Stimulated activated naive CD8-positive, alpha-beta T cell treated with anti-CD3 and anti-CD28 coated beads, Interleukin-15, Interleukin-2, amounts not matched to agents 100 ng/mL and 50 ng/mL, for 24 hours (primary cell): ENCODE data around the gene NLGN4Y.
"Not testable (repeated sequence)": the region's sequence is repeated elsewhere in the genome, so short reads cannot be mapped to it uniquely, and the experiment has no call there.

ENCODE experiments used
- H3K27ac Mint-ChIP-seq: one replicate; pipeline ENCODE4 v1.8.0; 2021; ENCODE audit warnings: mild to moderate bottlenecking, mixed read lengths
- H3K27me3 Mint-ChIP-seq: one replicate; pipeline ENCODE4 v1.8.0; 2021; ENCODE audit warnings: mixed read lengths
- H3K36me3 Mint-ChIP-seq: one replicate; pipeline ENCODE4 v1.8.0; 2021; ENCODE audit warnings: low read depth, mixed read lengths
- H3K4me1 Mint-ChIP-seq: one replicate; pipeline ENCODE4 v1.8.0; 2021; ENCODE audit warnings: low read depth, mixed read lengths
- H3K4me3 Mint-ChIP-seq: one replicate; pipeline ENCODE4 v1.8.0; 2021; ENCODE audit warnings: mild to moderate bottlenecking, mixed read lengths
- H3K9me3 Mint-ChIP-seq: one replicate; pipeline ENCODE4 v1.8.0; 2021; ENCODE audit warnings: mixed read lengths

Gene NLGN4Y

DNA sequence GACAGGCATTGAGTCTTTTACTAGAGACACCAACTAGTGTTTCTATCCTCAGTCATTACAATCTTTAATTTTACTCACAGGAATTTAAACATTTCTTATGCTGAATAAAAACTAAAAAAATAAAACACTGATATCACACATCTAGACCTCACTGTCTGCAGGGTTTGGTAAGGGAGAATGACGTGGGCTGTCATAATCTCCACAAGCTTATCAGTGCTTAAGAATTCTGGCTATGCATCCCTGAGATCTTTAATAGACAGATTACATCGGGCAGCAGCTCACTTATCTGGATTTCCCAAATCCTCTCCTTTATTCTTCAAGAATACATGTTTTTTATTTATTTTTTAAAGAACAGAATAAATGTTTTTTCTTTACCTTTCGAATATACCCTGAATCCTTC lies 313.1 kb downstream of the NLGN4Y start:
- no peaks in the 10 kb centered on the region for H3K27me3 Mint-ChIP-seq
- no peaks in the 10 kb centered on the region for H3K36me3 Mint-ChIP-seq
- no peak overlapping the region for H3K27ac Mint-ChIP-seq
- H3K4me1 Mint-ChIP-seq: peaks cover 3% of the 10 kb centered on the region
- no peaks in the 10 kb centered on the region for H3K9me3 Mint-ChIP-seq
- H3K4me3 Mint-ChIP-seq: no peak overlapping the region

- no peaks in the 10 kb centered on the region for H3K4me1 Mint-ChIP-seq
- H3K27ac Mint-ChIP-seq: no peak overlapping the region
- H3K36me3 Mint-ChIP-seq: no peaks in the 10 kb centered on the region
- no peaks in the 10 kb centered on the region for H3K9me3 Mint-ChIP-seq
- peaks cover 3% of the 10 kb centered on the region for H3K27me3 Mint-ChIP-seq
- no peak overlapping the region for H3K4me3 Mint-ChIP-seq
Measured at GRCh38 chrY:14850734-14851133, 326.4 kb downstream of the NLGN4Y start.

GRCh38 chrY:14860448-14860847 lies 336.1 kb downstream of the NLGN4Y start:
- H3K36me3 Mint-ChIP-seq: no peaks in the 10 kb centered on the region
- H3K4me3 Mint-ChIP-seq: no peak overlapping the region
- no peaks in the 10 kb centered on the region for H3K9me3 Mint-ChIP-seq
- H3K4me1 Mint-ChIP-seq: no peaks in the 10 kb centered on the region
- H3K27ac Mint-ChIP-seq: no peak overlapping the region
- no peaks in the 10 kb centered on the region for H3K27me3 Mint-ChIP-seq

DNA sequence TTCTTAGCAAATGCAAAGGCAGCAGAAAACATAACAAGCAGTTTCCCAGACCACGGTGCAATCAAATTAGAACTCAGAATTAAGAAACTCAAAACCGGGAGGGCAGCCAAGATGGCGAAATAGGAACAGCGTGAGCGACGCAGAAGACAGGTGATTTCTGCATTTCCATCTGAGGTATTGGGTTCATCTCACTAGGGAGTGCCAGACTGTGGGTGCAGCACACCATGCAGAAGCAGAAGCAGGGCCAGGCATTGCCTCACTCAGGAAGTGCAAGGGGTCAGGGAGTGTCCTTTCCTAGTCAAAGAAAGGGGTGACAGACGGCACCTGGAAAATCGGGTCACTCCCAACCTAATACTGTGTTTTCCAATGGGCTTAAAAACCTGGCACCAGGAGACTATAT lies 336.7 kb downstream of the NLGN4Y start:
- H3K27me3 Mint-ChIP-seq, H3K27ac Mint-ChIP-seq, H3K9me3 Mint-ChIP-seq, H3K4me1 Mint-ChIP-seq, H3K4me3 Mint-ChIP-seq, H3K36me3 Mint-ChIP-seq: not testable (repeated sequence)

DNA sequence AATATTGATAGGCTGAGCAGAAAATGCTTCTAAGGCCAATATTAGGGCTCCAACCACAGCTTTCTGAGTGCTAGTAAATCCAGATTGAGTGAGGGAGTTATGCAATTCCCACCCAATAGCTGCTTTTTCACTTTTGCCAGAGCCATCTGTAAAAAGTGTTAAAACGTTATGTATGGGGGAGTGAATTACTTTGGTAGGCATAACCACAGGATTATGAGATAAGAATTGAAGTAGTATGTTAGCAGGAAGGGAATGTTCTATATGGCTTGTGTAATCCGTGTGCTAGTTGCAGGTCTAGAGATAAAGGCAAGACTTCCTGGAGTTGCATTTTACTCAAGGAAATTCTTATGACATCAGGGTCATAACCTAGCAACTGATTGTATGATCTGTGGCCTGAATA lies 347.6 kb downstream of the NLGN4Y start:
- no peak overlapping the region for H3K27ac Mint-ChIP-seq
- no peaks in the 10 kb centered on the region for H3K4me1 Mint-ChIP-seq
- H3K36me3 Mint-ChIP-seq: no peaks in the 10 kb centered on the region
- H3K27me3 Mint-ChIP-seq: no peaks in the 10 kb centered on the region
- H3K9me3 Mint-ChIP-seq: peaks cover 6% of the 10 kb centered on the region
- no peak overlapping the region for H3K4me3 Mint-ChIP-seq
